Measurements from ENCODE around the gene EIF2B2. TPM values are rescaled to one million over a fixed set of nuclear protein-coding genes. Genes with fewer than 3 reads are reported as not detected.

The EIF2B2 gene
- total RNA-seq, 2 experiments from 2014 or later: 21.0 to 24.2 TPM

- H3K27ac ChIP-seq (ENCODE audit: low read depth in 1 of 2, low read length in 2 of 2): no peak overlapping the region
- H3K27me3 ChIP-seq (ENCODE audit: control insufficient read depth in 1 of 2, insufficient read depth in 2 of 2, low read length in 2 of 2): no peaks in the 10 kb centered on the region
- DNase-seq (no peak), ATAC-seq (ENCODE audit: poor library complexity) (no peak)
- H3K36me3 ChIP-seq (ENCODE audit: insufficient read depth, low read length): peaks cover 23% of the 10 kb centered on the region
- no peak overlapping the region for H3K4me3 Mint-ChIP-seq
- H3K27ac Mint-ChIP-seq: no peak overlapping the region
- peaks cover 2% of the 10 kb centered on the region for H3K4me1 ChIP-seq (ENCODE audit: insufficient read depth, low read length)
- H3K9me3 Mint-ChIP-seq: no peaks in the 10 kb centered on the region
- H3K27me3 Mint-ChIP-seq: no peaks in the 10 kb centered on the region
- peaks cover 66% of the 10 kb centered on the region for H3K36me3 Mint-ChIP-seq (ENCODE audit: low read depth)
- H3K4me3 ChIP-seq (ENCODE audit: low read length): no peak overlapping the region
- H3K9me3 ChIP-seq (ENCODE audit: control insufficient read depth in 1 of 2, insufficient read depth in 1 of 2, low read length in 2 of 2): no peaks in the 10 kb centered on the region
- POLR2A ChIA-PET: interaction anchor here (0.9 kb wide), 1 partner anchor 9 kb away, joined by 3 read pairs; no protein-coding TSS in a partner anchor
- CTCF ChIA-PET: interaction anchor here (1.1 kb wide), 1 partner anchor 135 kb away, joined by 3 read pairs; no protein-coding TSS in a partner anchor
- intact Hi-C loops (cut with DNase I, micrococcal nuclease): loop anchor here in 1 of 2 experiments (5.0 kb wide), 1 partner anchor 36 kb away; no protein-coding TSS in a partner anchor
- peaks cover 31% of the 10 kb centered on the region for H3K4me1 Mint-ChIP-seq (ENCODE audit: low read depth)
- TF ChIP-seq CTCF (IDR thresholded peaks at IDR 0.05): no peak
These were observed 38.2 kb downstream of the EIF2B2 start for GRCh38 chr14:75040959-75041358.

DNA sequence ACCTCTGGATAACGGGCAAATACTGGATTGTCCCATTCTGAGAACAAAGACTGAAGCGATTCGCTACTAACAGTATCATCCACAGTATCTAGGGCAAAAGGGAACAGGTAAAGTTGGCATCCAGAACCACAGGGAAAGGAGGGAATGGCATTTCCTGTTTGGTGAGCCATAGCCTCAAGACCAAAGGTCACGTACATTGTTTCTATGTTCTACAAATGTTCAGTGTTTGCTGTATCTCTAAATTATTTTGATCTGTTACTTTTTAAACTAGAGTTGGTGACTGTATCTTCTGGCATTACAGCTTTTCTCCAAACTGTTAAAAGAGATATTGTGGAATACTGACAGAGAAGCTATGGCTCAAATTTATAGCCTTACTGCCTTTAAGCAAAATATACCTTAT lies 38.9 kb downstream of the EIF2B2 start:
- no peak for TF ChIP-seq CTCF (IDR thresholded peaks at IDR 0.05)
- no peak overlapping the region for H3K27ac ChIP-seq (ENCODE audit: low read depth in 1 of 2, low read length in 2 of 2)
- H3K4me3 ChIP-seq (ENCODE audit: low read length): no peak overlapping the region
- no peak overlapping the region for H3K27ac Mint-ChIP-seq
- DNase-seq: no peak
- H3K4me1 ChIP-seq (ENCODE audit: insufficient read depth, low read length): peaks cover 2% of the 10 kb centered on the region
- no peaks in the 10 kb centered on the region for H3K9me3 ChIP-seq (ENCODE audit: control insufficient read depth in 1 of 2, insufficient read depth in 1 of 2, low read length in 2 of 2)
- peaks cover 37% of the 10 kb centered on the region for H3K4me1 Mint-ChIP-seq (ENCODE audit: low read depth)
- intact Hi-C loops (cut with DNase I, micrococcal nuclease): loop anchor here in 1 of 2 experiments (5.0 kb wide), 1 partner anchor 36 kb away; no protein-coding TSS in a partner anchor
- POLR2A ChIA-PET: interaction anchor here (0.9 kb wide), 1 partner anchor 8 kb away, joined by 3 read pairs; no protein-coding TSS in a partner anchor
- no peaks in the 10 kb centered on the region for H3K27me3 ChIP-seq (ENCODE audit: control insufficient read depth in 1 of 2, insufficient read depth in 2 of 2, low read length in 2 of 2)
- H3K4me3 Mint-ChIP-seq: no peak overlapping the region
- H3K36me3 ChIP-seq (ENCODE audit: insufficient read depth, low read length): peaks cover 20% of the 10 kb centered on the region
- H3K9me3 Mint-ChIP-seq: no peaks in the 10 kb centered on the region
- CTCF ChIA-PET: interaction anchor here (1.1 kb wide), 1 partner anchor 136 kb away, joined by 3 read pairs; no protein-coding TSS in a partner anchor
- ATAC-seq (ENCODE audit: poor library complexity): no peak
- H3K27me3 Mint-ChIP-seq: no peaks in the 10 kb centered on the region
- peaks cover 66% of the 10 kb centered on the region for H3K36me3 Mint-ChIP-seq (ENCODE audit: low read depth)

DNA sequence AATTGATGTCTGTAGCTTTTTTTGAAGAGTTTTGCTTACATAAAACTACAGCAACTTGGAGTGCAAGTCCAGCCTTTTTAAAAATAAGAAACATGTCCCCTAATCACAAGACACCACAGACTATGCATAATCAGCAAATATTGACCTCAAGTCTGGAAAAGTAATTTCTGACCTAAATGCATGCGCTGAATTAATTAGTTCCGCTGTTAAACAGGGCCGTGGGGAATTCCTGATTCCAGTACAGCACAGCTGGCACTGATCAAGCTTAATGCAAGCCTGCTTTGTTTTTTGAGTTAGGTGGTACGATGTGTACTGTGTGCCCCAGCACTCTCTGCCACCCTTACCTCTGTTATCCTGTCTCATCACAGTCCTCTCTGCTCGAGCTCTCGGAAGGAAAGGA lies 39.3 kb downstream of the EIF2B2 start:
- Mint-ChIP-seq H3K9me3 (no peaks in the 10 kb centered on the region), H3K4me3 (no peak overlapping the region), H3K36me3 (ENCODE audit: low read depth) (peaks cover 66% of the 10 kb centered on the region), H3K4me1 (ENCODE audit: low read depth) (peaks cover 42% of the 10 kb centered on the region), H3K27me3 (no peaks in the 10 kb centered on the region), H3K27ac (no peak overlapping the region)
- Histone ChIP-seq H3K27ac (ENCODE audit: low read depth in 1 of 2, low read length in 2 of 2) (no peak overlapping the region), H3K4me3 (ENCODE audit: low read length) (no peak overlapping the region), H3K9me3 (ENCODE audit: control insufficient read depth in 1 of 2, insufficient read depth in 1 of 2, low read length in 2 of 2) (no peaks in the 10 kb centered on the region), H3K36me3 (ENCODE audit: insufficient read depth, low read length) (peaks cover 16% of the 10 kb centered on the region), H3K27me3 (ENCODE audit: control insufficient read depth in 1 of 2, insufficient read depth in 2 of 2, low read length in 2 of 2) (no peaks in the 10 kb centered on the region), H3K4me1 (ENCODE audit: insufficient read depth, low read length) (peaks cover 2% of the 10 kb centered on the region)
- ChIA-PET CTCF (no interaction called here), POLR2A (no interaction called here)
- no peak for DNase-seq
- ATAC-seq (ENCODE audit: poor library complexity): no peak
- intact Hi-C loops (cut with DNase I, micrococcal nuclease): loop anchor here in 1 of 2 experiments (5.0 kb wide), 1 partner anchor 35 kb away; no protein-coding TSS in a partner anchor
- no peak for TF ChIP-seq CTCF (IDR thresholded peaks at IDR 0.05)
